ENCODE measurements around the gene NTM.

GRCh38 chr11:132008872-132009271 is 638.5 kb downstream of the NTM start:
- no peak for TF ChIP-seq CTCF (conservative IDR thresholded peaks at IDR 0.05)
- TF ChIP-seq ZFX (IDR thresholded peaks at IDR 0.05): no peak

Measured in C4-2B (cell line).